ENCODE measurements around the gene USP10.
"Not testable (repeated sequence)": the region's sequence is repeated elsewhere in the genome, so short reads cannot be mapped to it uniquely, and the experiment has no call there.

Gene USP10

GRCh38 chr16:84673561-84673960, 26.2 kb upstream of the USP10 start:
- no peak for DNase-seq

- DNase-seq = no peak
Observed at GRCh38 chr16:84675423-84675822, 24.4 kb upstream of the USP10 start.

GRCh38 chr16:84675884-84676283, 23.9 kb upstream of the USP10 start:
- no peak for DNase-seq

GRCh38 chr16:84677017-84677803, 22.6 kb upstream of the USP10 start:
- no peak for DNase-seq

GRCh38 chr16:84677849-84678248, 22.0 kb upstream of the USP10 start:
- no peak for DNase-seq

- no peak for DNase-seq
Observed at GRCh38 chr16:84678541-84678940, 21.3 kb upstream of the USP10 start.

- DNase-seq = no peak
Observed at GRCh38 chr16:84680165-84680842, 19.5 kb upstream of the USP10 start.

GRCh38 chr16:84680843-84681629, 18.8 kb upstream of the USP10 start:
- no peak for DNase-seq

GRCh38 chr16:84683691-84684591, 15.9 kb upstream of the USP10 start:
- no peak for DNase-seq

GRCh38 chr16:84684592-84684965, 15.2 kb upstream of the USP10 start:
- no peak for DNase-seq

- DNase-seq = no peak
Observed at GRCh38 chr16:84685210-84685609, 14.6 kb upstream of the USP10 start.

- DNase-seq = no peak
Observed at GRCh38 chr16:84686707-84687298, 13.0 kb upstream of the USP10 start.

- DNase-seq = no peak
Observed at GRCh38 chr16:84687715-84688114, 12.1 kb upstream of the USP10 start.

GRCh38 chr16:84688163-84688562, 11.6 kb upstream of the USP10 start:
- not testable (repeated sequence) for DNase-seq

- DNase-seq = no peak
Observed at GRCh38 chr16:84689111-84689510, 10.7 kb upstream of the USP10 start.

GRCh38 chr16:84690088-84690819, 9.5 kb upstream of the USP10 start:
- DNase-seq = no peak

GRCh38 chr16:84692451-84693214, 7.2 kb upstream of the USP10 start:
- DNase-seq = no peak

- not testable (repeated sequence) for DNase-seq
Observed at GRCh38 chr16:84693869-84694268, 5.9 kb upstream of the USP10 start.

- DNase-seq = no peak
Observed at GRCh38 chr16:84694980-84695379, 4.8 kb upstream of the USP10 start.

GRCh38 chr16:84699147-84699711, 571 bp upstream of the USP10 start:
- DNase-seq = no peak
